HCT116 (cell line): ENCODE results near the gene RNH1. TPM values are rescaled to one million over a fixed set of nuclear protein-coding genes. Genes with fewer than 3 reads are reported as not detected.

Experiments used
- ATAC-seq: fragments of 200-7000 bp; cut with Tn5 transposase; 2 replicates; pipeline ENCODE4 v1.9.1; 2020; ENCODE audit warnings: mild to moderate bottlenecking, moderate library complexity
- BruUV-seq: library from RNA; stranded (reverse); fragments of 400-500 nt; replicated peaks from 2 replicates; lab custom pipeline; 2021; lab: Mats Ljungman, UMichigan
- CTCF ChIA-PET: fragments of 300-600 bp; sonication (Branson Sonifier 250); formaldehyde crosslinking; loops from one replicate; lab custom pipeline; 2021; ENCODE audit warnings: antibody characterized with exemption; lab: Charles Lee
- POLR2A ChIA-PET: fragments of 300-600, 350-600 bp; sonication (Branson Sonifier 250); formaldehyde crosslinking; loops from one replicate; lab custom pipeline; 2021; ENCODE audit warnings: antibody characterized with exemption; lab: Charles Lee
- RAD21 ChIA-PET, 2 experiments: fragments of 300-600 bp; sonication (Branson Sonifier 250); formaldehyde crosslinking; loops; one replicate each; lab custom pipeline; 2023; ENCODE audit warnings: low total read pairs in 2 of 2; ENCODE audit not compliant: uncharacterized antibody in 2 of 2, unreplicated experiment in 2 of 2, low non-redundant PET in 1 of 2; lab: Charles Lee
- DNase-seq: peaks from one replicate; pipeline ENCODE4 v3.0.0-alpha.2; 2010; ENCODE audit warnings: low read depth, low spot score
- H2AFZ ChIP-seq: fragments of 200-600 bp; shearing (Covaris generic), sonication (generic); 2 replicates; pipeline ENCODE4 v1.6.1; 2017; ENCODE audit warnings: low read depth, mixed run types, mixed read lengths, antibody characterized with exemption, low read length; ENCODE audit not compliant: poor library complexity, severe bottlenecking
- H3K27ac ChIP-seq: 2 replicates; pipeline ENCODE4 v1.5.1; 2012; ENCODE audit warnings: low read depth, low read length
- H3K27me3 ChIP-seq: fragments of 200-600 bp; sonication (generic); 2 replicates; pipeline ENCODE4 v1.6.1; 2016; ENCODE audit warnings: mixed run types, low read length, mixed read lengths; ENCODE audit not compliant: insufficient read depth
- H3K36me3 ChIP-seq, 2 experiments: fragments of 200-500 bp in 1 of 2; fragments of 200-600 bp in 1 of 2; sonication (Bioruptor generic) in 1 of 2; sonication (generic) in 1 of 2; 2 replicates each; pipeline versions ENCODE4 v1.5.1 to v1.6.1; 2014 to 2016; ENCODE audit warnings: low read length in 2 of 2, inconsistent platforms in 1 of 2, mixed read lengths in 1 of 2, mixed run types in 1 of 2; ENCODE audit not compliant: insufficient read depth in 2 of 2, control insufficient read depth in 1 of 2
- H3K4me1 ChIP-seq, 2 experiments: fragments of 200-600 bp in 1 of 2; sonication (generic) in 1 of 2; 2 replicates each; pipeline versions ENCODE4 v1.5.1 to v1.6.1; 2012 to 2017; ENCODE audit warnings: low read length in 2 of 2, inconsistent platforms in 1 of 2, mild to moderate bottlenecking in 1 of 2, mixed read lengths in 1 of 2, mixed run types in 1 of 2, moderate library complexity in 1 of 2; ENCODE audit not compliant: insufficient read depth in 2 of 2, control insufficient read depth in 1 of 2
- H3K4me2 ChIP-seq: fragments of 200-600 bp; sonication (generic); 2 replicates; pipeline ENCODE4 v1.6.1; 2017; ENCODE audit warnings: mixed run types, low read length, mixed read lengths
- H3K4me3 ChIP-seq, 2 experiments: fragments of 200-600 bp in 1 of 2; sonication (generic) in 1 of 2; replicated peaks in 1 of 2; 2 replicates each; pipeline ENCODE4 v1.5.1; 2011 to 2016; ENCODE audit warnings: low read length in 2 of 2, control low read depth in 1 of 2, low read depth in 1 of 2, mild to moderate bottlenecking in 1 of 2, mixed read lengths in 1 of 2, mixed run types in 1 of 2
- H3K79me2 ChIP-seq: fragments of 200-600 bp; sonication (generic); 2 replicates; pipeline ENCODE4 v1.6.1; 2017; ENCODE audit warnings: mild to moderate bottlenecking, mixed run types, low read length, moderate library complexity, mixed read lengths; ENCODE audit not compliant: insufficient read depth
- H3K9ac ChIP-seq: fragments of 200-600 bp; sonication (generic); 2 replicates; pipeline ENCODE4 v1.6.1; 2016; ENCODE audit warnings: low read length, mixed read lengths
- H3K9me2 ChIP-seq: fragments of 200-600 bp; sonication (generic), shearing (Covaris generic); 2 replicates; pipeline ENCODE4 v1.6.1; 2017; ENCODE audit warnings: mixed run types, mild to moderate bottlenecking, moderate library complexity; ENCODE audit not compliant: insufficient read depth
- H3K9me3 ChIP-seq, 2 experiments: fragments of 200-500 bp in 1 of 2; fragments of 200-600 bp in 1 of 2; sonication (Bioruptor generic) in 1 of 2; sonication (generic) in 1 of 2; 2 replicates each; pipeline ENCODE4 v1.6.1; 2014 to 2017; ENCODE audit warnings: low read length in 2 of 2, mixed read lengths in 2 of 2, inconsistent platforms in 1 of 2, low read depth in 1 of 2, mild to moderate bottlenecking in 1 of 2, mixed run types in 1 of 2, moderate library complexity in 1 of 2; ENCODE audit not compliant: control insufficient read depth in 1 of 2, insufficient read depth in 1 of 2
- H4K20me1 ChIP-seq: fragments of 200-600 bp; sonication (generic), shearing (Covaris generic); 2 replicates; pipeline ENCODE4 v1.6.1; 2017; ENCODE audit warnings: mixed run types, mild to moderate bottlenecking, moderate library complexity; ENCODE audit not compliant: insufficient read depth
- ZBTB33 ChIP-seq: IDR thresholded peaks from 2 replicates; pipeline ENCODE4 v1.6.1; 2011; ENCODE audit warnings: mild to moderate bottlenecking, low read length, moderate library complexity; ENCODE audit not compliant: insufficient replicate concordance; ENCODE audit errors: extremely low read depth
- intact Hi-C: fragments of 100-400 bp; cut with micrococcal nuclease; formaldehyde crosslinking; loops from 2 replicates; pipeline ENCODE4 v1.10.0; 2022
- total RNA-seq: library from RNA; stranded (reverse); gene quantifications from one replicate; pipeline ENCODE4 v1.2.1, GENCODE V29; 2021; ENCODE audit not compliant: unreplicated experiment
- TF ChIP-seq, protein P1 (sequence below): IDR thresholded peaks from 2 replicates; pipeline ENCODE4 v1.6.1; 2012; ENCODE audit warnings: low read depth

The RNH1 gene
- total RNA-seq, 1 experiment from 2014 or later = 120 TPM

DNA sequence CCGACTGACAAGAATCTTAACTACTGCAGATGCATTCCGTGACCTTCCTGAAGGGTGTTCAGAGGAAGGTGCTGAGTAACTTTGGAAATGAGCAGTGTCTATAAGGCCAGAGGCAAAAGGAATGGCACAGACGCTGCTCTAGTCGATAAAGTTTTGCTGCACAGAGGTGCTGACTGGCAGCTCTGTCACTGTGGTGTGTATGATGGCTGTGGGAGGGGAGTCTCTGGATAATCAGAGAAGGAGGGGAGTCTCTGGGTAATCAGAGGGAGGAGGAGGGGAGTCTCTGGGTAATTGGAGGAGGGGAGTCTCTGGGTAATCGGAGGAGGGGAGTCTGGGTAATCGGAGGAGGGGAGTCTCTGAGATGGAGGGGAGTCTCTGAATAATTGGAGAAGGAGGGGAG, 38.5 kb downstream of the RNH1 start:
- DNase-seq (no peak), ATAC-seq (no peak)
- H3K79me2 ChIP-seq = peaks cover 31% of the 10 kb centered on the region; the same call in 1 of the 2 replicates
- no peaks in the 10 kb centered on the region for H3K9me3 ChIP-seq
- no peak for TF ChIP-seq ZBTB33
- TF ChIP-seq, protein P1, sequence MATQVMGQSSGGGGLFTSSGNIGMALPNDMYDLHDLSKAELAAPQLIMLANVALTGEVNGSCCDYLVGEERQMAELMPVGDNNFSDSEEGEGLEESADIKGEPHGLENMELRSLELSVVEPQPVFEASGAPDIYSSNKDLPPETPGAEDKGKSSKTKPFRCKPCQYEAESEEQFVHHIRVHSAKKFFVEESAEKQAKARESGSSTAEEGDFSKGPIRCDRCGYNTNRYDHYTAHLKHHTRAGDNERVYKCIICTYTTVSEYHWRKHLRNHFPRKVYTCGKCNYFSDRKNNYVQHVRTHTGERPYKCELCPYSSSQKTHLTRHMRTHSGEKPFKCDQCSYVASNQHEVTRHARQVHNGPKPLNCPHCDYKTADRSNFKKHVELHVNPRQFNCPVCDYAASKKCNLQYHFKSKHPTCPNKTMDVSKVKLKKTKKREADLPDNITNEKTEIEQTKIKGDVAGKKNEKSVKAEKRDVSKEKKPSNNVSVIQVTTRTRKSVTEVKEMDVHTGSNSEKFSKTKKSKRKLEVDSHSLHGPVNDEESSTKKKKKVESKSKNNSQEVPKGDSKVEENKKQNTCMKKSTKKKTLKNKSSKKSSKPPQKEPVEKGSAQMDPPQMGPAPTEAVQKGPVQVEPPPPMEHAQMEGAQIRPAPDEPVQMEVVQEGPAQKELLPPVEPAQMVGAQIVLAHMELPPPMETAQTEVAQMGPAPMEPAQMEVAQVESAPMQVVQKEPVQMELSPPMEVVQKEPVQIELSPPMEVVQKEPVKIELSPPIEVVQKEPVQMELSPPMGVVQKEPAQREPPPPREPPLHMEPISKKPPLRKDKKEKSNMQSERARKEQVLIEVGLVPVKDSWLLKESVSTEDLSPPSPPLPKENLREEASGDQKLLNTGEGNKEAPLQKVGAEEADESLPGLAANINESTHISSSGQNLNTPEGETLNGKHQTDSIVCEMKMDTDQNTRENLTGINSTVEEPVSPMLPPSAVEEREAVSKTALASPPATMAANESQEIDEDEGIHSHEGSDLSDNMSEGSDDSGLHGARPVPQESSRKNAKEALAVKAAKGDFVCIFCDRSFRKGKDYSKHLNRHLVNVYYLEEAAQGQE = no peak
- H2AFZ ChIP-seq = no peak overlapping the region
- H3K9me2 ChIP-seq = no peaks in the 10 kb centered on the region
- H3K4me2 ChIP-seq = no peak overlapping the region
- ChIA-PET RAD21 (no interaction called here), CTCF (no interaction called here), POLR2A (no interaction called here)
- peaks cover 3% of the 10 kb centered on the region in 2 experiments; a peak in 2 of 4 replicates for H3K36me3 ChIP-seq
- H4K20me1 ChIP-seq = no peaks in the 10 kb centered on the region
- no peaks in the 10 kb centered on the region for H3K27me3 ChIP-seq
- BruUV-seq = no TSS peak
- H3K4me1 ChIP-seq = no peaks in the 10 kb centered on the region
- no peak overlapping the region for H3K4me3 ChIP-seq
- H3K27ac ChIP-seq = no peak overlapping the region
- H3K9ac ChIP-seq = no peak overlapping the region
- intact Hi-C loops = no loop called here
